Cardiac septum (tissue), 1 donor: ENCODE measurements around the gene ALG3. TPM values are rescaled to one million over a fixed set of nuclear protein-coding genes. Genes with fewer than 3 reads are reported as not detected.
"Not testable (repeated sequence)": the region's sequence is repeated elsewhere in the genome, so short reads cannot be mapped to it uniquely, and the experiment has no call there.

Source experiments
- DNase-seq: peaks from one replicate; pipeline ENCODE4 v3.0.0-alpha.2; 2020; ENCODE audit warnings: low spot score
- intact Hi-C: fragments of 100-400 bp; cut with DNase I; formaldehyde crosslinking; loops from one replicate; pipeline ENCODE4 v1.14.0; 2022
- long read RNA-seq: library from polyadenylated mRNA; unstranded; transcript quantifications from one replicate; pipeline ENCODE4 v2.0.0, GENCODE V29; 2021
- total RNA-seq: library from RNA; stranded (reverse); fragmentation: NEBNext Ultra II Directional; extraction: Animal tissue kit (Norgen Biotek cat#: 25700); gene quantifications from one replicate; pipeline ENCODE4 v1.2.1, GENCODE V29; 2021
- donor health status: DM: no; HTN: no; CAD: no.

The ALG3 gene
- total RNA-seq = 14.1 TPM
- long read RNA-seq, transcript ALG3-201 (9 exons, 1,528 nt) = major isoform, 8 of 18 reads
- long read RNA-seq, partial matches to known transcripts = 1 of 18 reads
- long read RNA-seq, other reads (novel, unspliced or antisense) = 7 of 18 reads

GRCh38 chr3:184248454-184249411, at the start of gene ALG3:
Gene ALG3, minus strand, starts transcription at chr3:184248962. Its CDS starts 22 bp downstream, at chr3:184248940.
- peak; percentile 90 for DNase-seq
- intact Hi-C loops = loop anchor here (1.0 to 5.0 kb wide), 7 partner anchors 51 to 351 kb away; partner anchors contain the start of genes ABCC5, ABCF3, AP2M1 and DVL3

DNA sequence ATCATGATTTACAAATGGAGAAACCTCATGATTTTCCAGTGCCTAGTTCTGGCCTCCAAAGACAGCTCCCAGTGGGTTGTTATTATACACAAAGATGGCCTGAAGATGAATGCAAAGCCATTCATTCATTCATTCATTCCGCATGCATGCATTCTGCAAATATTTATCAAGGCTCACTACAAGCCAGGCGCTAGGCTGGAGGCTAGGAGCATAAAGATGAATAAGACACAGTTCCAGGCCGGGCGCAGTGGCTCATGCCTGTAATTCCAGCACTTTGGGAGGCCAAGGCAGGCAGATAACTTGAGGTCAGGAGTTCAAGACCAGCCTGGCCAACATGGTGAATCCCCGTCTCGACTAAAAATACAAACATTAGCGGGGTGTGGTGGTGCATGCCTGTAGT, 47.9 kb upstream of the ALG3 start:
- intact Hi-C loops = loop anchor here (5.0 kb wide), 1 partner anchor 109 kb away; the partner anchor contains the start of gene ABCF3
- DNase-seq = no peak

- intact Hi-C loops = loop anchor here (5.0 kb wide), 1 partner anchor 108 kb away; the partner anchor contains the start of gene ABCF3
- no peak for DNase-seq
Measured at GRCh38 chr3:184295771-184296170, 47.0 kb upstream of the ALG3 start.

- DNase-seq = no peak
- intact Hi-C loops = no loop called here
Measured at GRCh38 chr3:184291738-184292445, 43.1 kb upstream of the ALG3 start.

DNA sequence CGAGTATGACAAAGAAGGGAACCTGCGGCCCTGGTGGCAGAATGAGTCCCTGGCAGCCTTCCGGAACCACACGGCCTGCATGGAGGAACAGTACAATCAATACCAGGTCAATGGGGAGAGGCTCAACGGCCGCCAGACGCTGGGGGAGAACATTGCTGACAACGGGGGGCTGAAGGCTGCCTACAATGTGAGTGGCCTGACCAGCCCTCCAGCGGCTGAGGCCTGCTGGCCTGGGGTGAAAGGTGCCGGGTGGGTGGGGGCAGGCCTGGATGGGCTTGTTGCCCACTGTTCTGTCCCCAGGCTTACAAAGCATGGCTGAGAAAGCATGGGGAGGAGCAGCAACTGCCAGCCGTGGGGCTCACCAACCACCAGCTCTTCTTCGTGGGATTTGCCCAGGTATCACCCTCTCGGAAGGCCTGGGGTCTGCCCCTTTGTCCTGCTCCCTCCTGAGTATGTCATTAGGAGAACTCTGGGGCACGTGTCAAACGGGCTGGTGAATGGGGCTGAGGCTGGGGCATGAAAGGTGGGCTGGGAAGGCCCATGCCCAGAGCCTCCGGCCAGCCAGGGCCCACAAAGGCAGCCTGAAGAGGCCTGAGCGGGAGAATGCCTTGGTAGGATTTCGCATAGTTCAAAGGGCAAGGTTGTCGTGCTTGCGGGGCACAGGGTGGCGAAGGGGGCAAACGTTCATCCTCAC, 42.4 kb upstream of the ALG3 start:
- no peak for DNase-seq
- intact Hi-C loops = no loop called here

DNA sequence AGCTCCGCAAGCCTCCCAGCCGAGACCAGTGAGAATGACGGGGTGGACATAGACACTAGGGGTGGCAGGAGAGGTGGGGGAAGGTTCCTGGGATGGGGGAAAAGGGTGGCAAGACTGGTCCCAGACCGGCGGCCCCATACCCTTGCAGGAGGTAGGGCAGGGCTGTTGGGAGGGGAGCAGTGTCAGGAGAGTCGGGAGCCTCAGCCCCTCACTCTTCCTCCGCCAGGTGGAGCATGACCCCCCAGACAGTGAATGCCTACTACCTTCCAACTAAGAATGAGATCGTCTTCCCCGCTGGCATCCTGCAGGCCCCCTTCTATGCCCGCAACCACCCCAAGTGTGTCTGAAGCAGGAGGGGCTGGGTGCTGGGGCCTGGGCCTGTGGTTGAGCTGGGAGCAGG, 41.6 kb upstream of the ALG3 start:
- no peak for DNase-seq
- intact Hi-C loops = no loop called here

- no peak for DNase-seq
- intact Hi-C loops = loop anchor here (5.0 kb wide), 1 partner anchor 392 kb away; no protein-coding TSS in a partner anchor
Measured at GRCh38 chr3:184289426-184289938, 40.7 kb upstream of the ALG3 start.

GRCh38 chr3:184284696-184285095, 35.9 kb upstream of the ALG3 start:
- intact Hi-C loops = loop anchor here (5.0 kb wide), 1 partner anchor 387 kb away; no protein-coding TSS in a partner anchor
- DNase-seq = no peak

GRCh38 chr3:184283681-184284080, 34.9 kb upstream of the ALG3 start:
- intact Hi-C loops = no loop called here

GRCh38 chr3:184282941-184283340, 34.2 kb upstream of the ALG3 start:
- DNase-seq = no peak
- intact Hi-C loops = no loop called here

More at GRCh38 chr3:184283681-184284080, 34.9 kb upstream of the ALG3 start:
- no peak for DNase-seq

GRCh38 chr3:184277366-184277765, 28.6 kb upstream of the ALG3 start:
- DNase-seq = no peak
- intact Hi-C loops = no loop called here

DNA sequence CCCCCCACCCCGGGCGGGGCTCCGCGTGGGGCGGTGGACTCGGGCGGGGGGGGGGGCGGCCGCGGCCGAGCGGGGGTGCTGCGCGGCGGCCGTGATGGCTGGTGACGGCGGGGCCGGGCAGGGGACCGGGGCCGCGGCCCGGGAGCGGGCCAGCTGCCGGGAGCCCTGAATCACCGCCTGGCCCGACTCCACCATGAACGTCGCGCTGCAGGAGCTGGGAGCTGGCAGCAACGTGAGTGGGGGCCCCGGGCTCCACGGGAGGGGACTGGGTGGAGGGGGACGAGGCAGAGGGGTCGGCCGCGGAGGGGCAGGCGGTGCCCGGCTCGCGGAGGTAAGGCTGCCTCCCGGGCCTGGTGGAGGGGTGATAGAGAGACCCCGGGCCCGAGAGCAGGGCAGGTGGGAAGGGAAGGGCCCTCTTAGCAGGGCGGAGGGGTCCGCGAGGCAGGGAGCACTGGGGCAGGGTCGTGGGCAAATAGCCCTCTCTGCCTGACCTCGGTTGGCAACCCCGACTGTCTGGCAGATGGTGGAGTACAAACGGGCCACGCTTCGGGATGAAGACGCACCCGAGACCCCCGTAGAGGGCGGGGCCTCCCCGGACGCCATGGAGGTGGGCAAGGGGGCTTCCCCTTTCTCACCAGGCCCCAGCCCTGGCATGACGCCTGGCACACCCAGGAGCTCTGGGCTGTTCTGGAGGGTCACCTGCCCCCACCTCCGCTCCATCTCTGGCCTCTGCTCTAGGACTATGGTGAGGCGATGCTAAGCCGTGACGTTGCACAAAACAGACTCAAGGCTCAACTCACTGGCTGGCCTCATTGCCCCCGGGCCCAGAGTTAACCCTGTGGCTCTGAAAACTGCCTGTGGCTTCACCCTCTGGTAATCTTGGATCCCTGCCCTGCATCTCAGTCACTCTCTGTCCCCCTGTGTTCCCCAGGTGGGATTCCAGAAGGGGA, 27.5 kb upstream of the ALG3 start, which contains the start of gene ECE2:
ECE2 (plus strand) TSS at position 62 of the 950 bp plus-strand sequence; CDS start at position 194, 132 bp downstream.
- no peak for DNase-seq
- intact Hi-C loops = no loop called here

- intact Hi-C loops = no loop called here
- no peak for DNase-seq
Measured at GRCh38 chr3:184275381-184275701, 26.6 kb upstream of the ALG3 start.

DNA sequence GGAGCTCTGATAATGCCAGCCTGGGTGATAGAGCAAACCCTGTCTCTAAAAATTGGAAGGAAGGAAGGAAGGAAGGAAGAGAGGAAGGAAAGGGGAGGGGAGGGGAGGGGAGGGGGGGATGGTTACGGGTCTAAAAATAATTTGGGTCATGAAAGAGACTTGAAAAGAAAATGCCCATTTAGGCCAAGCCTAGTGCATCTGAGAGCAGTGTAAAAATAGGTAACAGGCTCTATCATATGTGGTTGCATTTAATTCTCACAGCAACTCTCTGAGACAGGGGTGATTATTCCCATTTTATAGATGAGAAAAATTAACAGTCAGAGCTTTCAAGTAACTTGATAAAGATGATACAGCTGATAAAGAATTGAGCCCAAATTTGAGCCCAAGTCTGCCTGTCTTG, 23.5 kb upstream of the ALG3 start:
- intact Hi-C loops = no loop called here
- DNase-seq = no peak

DNA sequence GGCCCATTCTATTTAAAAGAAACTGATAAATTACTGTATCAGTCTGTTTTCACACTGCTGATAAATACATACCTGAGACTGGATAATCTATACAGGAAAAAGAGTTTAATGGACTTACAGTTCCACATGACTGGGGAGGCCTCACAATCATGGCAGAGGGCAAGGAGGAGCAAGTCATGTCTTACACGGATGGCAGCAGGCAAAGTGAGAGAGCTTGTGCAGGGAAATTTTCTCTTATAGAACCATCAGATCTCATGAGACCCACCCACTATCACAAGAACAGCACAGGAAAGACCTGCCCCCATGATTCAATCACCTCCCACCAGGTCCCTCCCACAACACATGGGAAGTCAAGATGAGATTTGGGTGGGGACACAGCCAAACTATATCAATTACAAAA, 18.5 kb upstream of the ALG3 start:
- intact Hi-C loops, DNase-seq: not testable (repeated sequence)

- no peak for DNase-seq
- intact Hi-C loops = no loop called here
Measured at GRCh38 chr3:184262764-184263179, 14.0 kb upstream of the ALG3 start.

GRCh38 chr3:184261854-184262763, 13.3 kb upstream of the ALG3 start:
- intact Hi-C loops = no loop called here

More at GRCh38 chr3:184261854-184262763, 13.3 kb upstream of the ALG3 start:
- no peak for DNase-seq
